OCI-LY1 (cell line): Measurements from ENCODE around the gene GNA12.

ENCODE experiments used
- H2AFZ ChIP-seq: fragments of 200-600 bp; sonication (generic), shearing (Covaris generic); 2 replicates; pipeline ENCODE4 v1.6.0; 2014; ENCODE audit warnings: antibody characterized with exemption, mild to moderate bottlenecking, low read length
- H3F3A ChIP-seq: fragments of 200-600 bp; sonication (generic), shearing (Covaris generic); 2 replicates; pipeline ENCODE4 v1.6.0; 2014; ENCODE audit warnings: mild to moderate bottlenecking, antibody characterized with exemption, low read length, moderate library complexity; ENCODE audit not compliant: insufficient read depth
- H3K27ac ChIP-seq: fragments of 200-600 bp; sonication (generic); 2 replicates; pipeline ENCODE4 v1.5.1; 2014; ENCODE audit warnings: low read length, mixed run types, mild to moderate bottlenecking, low read depth; ENCODE audit not compliant: poor library complexity, severe bottlenecking
- H3K27me3 ChIP-seq: fragments of 200-600 bp; sonication (generic); 2 replicates; pipeline ENCODE4 v1.6.0; 2014; ENCODE audit warnings: antibody characterized with exemption, mild to moderate bottlenecking, low read length, moderate library complexity; ENCODE audit not compliant: insufficient read depth
- H3K36me3 ChIP-seq: fragments of 200-600 bp; sonication (generic); 2 replicates; pipeline ENCODE4 v1.6.1; 2014; ENCODE audit warnings: mild to moderate bottlenecking, antibody characterized with exemption, low read length, moderate library complexity, mixed read lengths; ENCODE audit not compliant: insufficient read depth
- H3K4me1 ChIP-seq: fragments of 200-600 bp; sonication (generic); 2 replicates; pipeline ENCODE4 v1.5.1; 2014; ENCODE audit warnings: mild to moderate bottlenecking, low read length, moderate library complexity; ENCODE audit not compliant: insufficient read depth, severe bottlenecking
- H3K4me2 ChIP-seq: fragments of 200-600 bp; sonication (generic), shearing (Covaris generic); 2 replicates; pipeline ENCODE4 v1.6.1; 2014; ENCODE audit warnings: low read length
- H3K4me3 ChIP-seq: fragments of 200-600 bp; sonication (generic); 2 replicates; pipeline ENCODE4 v1.5.1; 2014; ENCODE audit warnings: low read length, low read depth, mild to moderate bottlenecking, mixed read lengths; ENCODE audit not compliant: poor library complexity, severe bottlenecking
- H3K79me2 ChIP-seq: fragments of 200-600 bp; shearing (Covaris generic); 2 replicates; pipeline ENCODE4 v1.6.1; 2016; ENCODE audit warnings: mixed run types, low read length, mixed read lengths; ENCODE audit not compliant: insufficient read depth
- H3K9ac ChIP-seq: fragments of 200-600 bp; sonication (generic), shearing (Covaris generic); 2 replicates; pipeline ENCODE4 v1.6.1; 2014; ENCODE audit warnings: mild to moderate bottlenecking, low read length, mixed read lengths
- H3K9me2 ChIP-seq: fragments of 200-600 bp; sonication (generic), shearing (Covaris generic); 2 replicates; pipeline ENCODE4 v1.6.1; 2014; ENCODE audit warnings: low read depth, mild to moderate bottlenecking, low read length, mixed read lengths
- H3K9me3 ChIP-seq: fragments of 200-600 bp; shearing (Covaris generic); 2 replicates; pipeline ENCODE4 v1.6.1; 2014; ENCODE audit warnings: low read length, mixed read lengths
- H4K20me1 ChIP-seq: fragments of 200-600 bp; sonication (generic), shearing (Covaris generic); 2 replicates; pipeline ENCODE4 v1.6.0; 2016; ENCODE audit warnings: mild to moderate bottlenecking, low read length; ENCODE audit not compliant: insufficient read depth
- EZH2 ChIP-seq: fragments of 200-600 bp; sonication (generic), shearing (Covaris generic); IDR thresholded peaks from 2 replicates; pipeline ENCODE4 v1.8.0; 2017; ENCODE audit warnings: borderline replicate concordance, mixed run types, mild to moderate bottlenecking, antibody characterized with exemption, low read length, moderate library complexity, mixed read lengths
- TF ChIP-seq, protein P1 (sequence below): fragments of 200-600 bp; sonication (generic), shearing (Covaris generic); IDR thresholded peaks from 2 replicates; pipeline ENCODE4 v1.5.1; 2017; ENCODE audit warnings: mild to moderate bottlenecking, antibody characterized with exemption, low read length, moderate library complexity, mixed read lengths

The GNA12 gene

DNA sequence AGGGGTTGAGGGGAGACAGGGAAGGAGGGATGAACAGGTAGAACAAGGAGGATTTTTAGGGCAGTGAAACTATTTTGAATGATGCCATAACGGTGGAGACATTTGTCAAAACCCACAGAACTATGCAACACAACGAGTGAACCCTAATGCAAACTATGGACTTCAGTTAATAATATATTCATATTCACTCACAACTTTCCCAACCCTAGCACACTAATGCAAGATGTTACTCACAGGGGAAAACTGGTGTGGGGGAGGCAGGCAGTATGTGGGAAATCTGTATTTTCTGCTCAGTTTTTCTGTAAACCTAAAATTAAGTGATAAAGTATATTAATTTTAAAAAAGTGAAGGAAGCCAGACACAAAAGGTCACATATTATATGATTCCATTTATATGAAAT lies 17.3 kb downstream of the GNA12 start:
- Histone ChIP-seq H3K9me3 (no peaks in the 10 kb centered on the region), H3K79me2 (no peaks in the 10 kb centered on the region), H2AFZ (no peak overlapping the region), H3K4me1 (peaks cover 13% of the 10 kb centered on the region), H3K27ac (no peak overlapping the region), H3K9ac (no peak overlapping the region), H3K4me3 (no peak overlapping the region), H3F3A (no peaks in the 10 kb centered on the region), H3K36me3 (no peaks in the 10 kb centered on the region), H3K4me2 (no peak overlapping the region), H3K27me3 (peaks cover 8% of the 10 kb centered on the region; the same call in 1 of the 2 replicates), H3K9me2 (no peaks in the 10 kb centered on the region), H4K20me1 (no peaks in the 10 kb centered on the region)
- TF ChIP-seq, protein P1, sequence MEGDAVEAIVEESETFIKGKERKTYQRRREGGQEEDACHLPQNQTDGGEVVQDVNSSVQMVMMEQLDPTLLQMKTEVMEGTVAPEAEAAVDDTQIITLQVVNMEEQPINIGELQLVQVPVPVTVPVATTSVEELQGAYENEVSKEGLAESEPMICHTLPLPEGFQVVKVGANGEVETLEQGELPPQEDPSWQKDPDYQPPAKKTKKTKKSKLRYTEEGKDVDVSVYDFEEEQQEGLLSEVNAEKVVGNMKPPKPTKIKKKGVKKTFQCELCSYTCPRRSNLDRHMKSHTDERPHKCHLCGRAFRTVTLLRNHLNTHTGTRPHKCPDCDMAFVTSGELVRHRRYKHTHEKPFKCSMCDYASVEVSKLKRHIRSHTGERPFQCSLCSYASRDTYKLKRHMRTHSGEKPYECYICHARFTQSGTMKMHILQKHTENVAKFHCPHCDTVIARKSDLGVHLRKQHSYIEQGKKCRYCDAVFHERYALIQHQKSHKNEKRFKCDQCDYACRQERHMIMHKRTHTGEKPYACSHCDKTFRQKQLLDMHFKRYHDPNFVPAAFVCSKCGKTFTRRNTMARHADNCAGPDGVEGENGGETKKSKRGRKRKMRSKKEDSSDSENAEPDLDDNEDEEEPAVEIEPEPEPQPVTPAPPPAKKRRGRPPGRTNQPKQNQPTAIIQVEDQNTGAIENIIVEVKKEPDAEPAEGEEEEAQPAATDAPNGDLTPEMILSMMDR, result no peak
- no peak for TF ChIP-seq EZH2

DNA sequence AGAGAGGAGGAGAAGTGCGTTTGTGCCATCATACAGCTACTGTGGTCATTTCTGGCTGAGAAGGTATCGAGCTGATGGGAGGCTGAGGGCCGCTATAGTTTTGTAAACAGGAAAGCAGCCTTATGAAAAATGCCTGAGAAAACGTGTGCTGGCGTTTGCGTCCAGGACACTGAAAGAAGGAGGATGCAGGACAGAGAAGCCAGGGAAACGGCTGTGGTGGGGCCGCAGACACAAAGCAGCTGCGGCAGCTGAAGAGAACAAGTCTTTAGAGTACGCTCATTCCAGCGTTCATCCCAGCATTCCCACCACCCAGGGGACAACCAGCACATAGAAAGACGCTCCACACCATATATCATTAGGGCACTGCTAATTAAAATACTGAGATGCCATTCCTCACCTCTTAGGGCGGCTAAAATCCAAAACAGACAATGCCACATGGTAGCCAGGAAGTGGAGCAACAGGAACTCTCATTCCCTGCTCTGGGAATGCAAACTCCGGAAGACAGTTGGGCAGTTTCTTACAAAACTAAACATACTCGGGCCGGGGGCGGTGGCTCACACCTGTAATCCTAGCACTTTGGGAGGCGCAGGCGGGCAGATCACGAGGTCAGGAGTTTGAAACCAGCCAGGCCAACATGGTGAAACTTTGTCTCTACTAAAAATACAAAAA lies 18.4 kb downstream of the GNA12 start:
- no peaks in the 10 kb centered on the region for H3K36me3 ChIP-seq
- no peak overlapping the region for H2AFZ ChIP-seq
- H3K27ac ChIP-seq, result no peak overlapping the region
- H4K20me1 ChIP-seq, result no peaks in the 10 kb centered on the region
- H3K4me3 ChIP-seq, result no peak overlapping the region
- peaks cover 8% of the 10 kb centered on the region; the same call in 1 of the 2 replicates for H3K27me3 ChIP-seq
- H3K9me2 ChIP-seq, result no peaks in the 10 kb centered on the region
- H3K4me2 ChIP-seq, result no peak overlapping the region
- TF ChIP-seq, protein P1, result no peak
- TF ChIP-seq EZH2, result no peak
- H3K79me2 ChIP-seq, result no peaks in the 10 kb centered on the region
- H3K4me1 ChIP-seq, result peaks cover 21% of the 10 kb centered on the region
- H3K9ac ChIP-seq, result no peak overlapping the region
- H3F3A ChIP-seq, result no peaks in the 10 kb centered on the region
- no peaks in the 10 kb centered on the region for H3K9me3 ChIP-seq

DNA sequence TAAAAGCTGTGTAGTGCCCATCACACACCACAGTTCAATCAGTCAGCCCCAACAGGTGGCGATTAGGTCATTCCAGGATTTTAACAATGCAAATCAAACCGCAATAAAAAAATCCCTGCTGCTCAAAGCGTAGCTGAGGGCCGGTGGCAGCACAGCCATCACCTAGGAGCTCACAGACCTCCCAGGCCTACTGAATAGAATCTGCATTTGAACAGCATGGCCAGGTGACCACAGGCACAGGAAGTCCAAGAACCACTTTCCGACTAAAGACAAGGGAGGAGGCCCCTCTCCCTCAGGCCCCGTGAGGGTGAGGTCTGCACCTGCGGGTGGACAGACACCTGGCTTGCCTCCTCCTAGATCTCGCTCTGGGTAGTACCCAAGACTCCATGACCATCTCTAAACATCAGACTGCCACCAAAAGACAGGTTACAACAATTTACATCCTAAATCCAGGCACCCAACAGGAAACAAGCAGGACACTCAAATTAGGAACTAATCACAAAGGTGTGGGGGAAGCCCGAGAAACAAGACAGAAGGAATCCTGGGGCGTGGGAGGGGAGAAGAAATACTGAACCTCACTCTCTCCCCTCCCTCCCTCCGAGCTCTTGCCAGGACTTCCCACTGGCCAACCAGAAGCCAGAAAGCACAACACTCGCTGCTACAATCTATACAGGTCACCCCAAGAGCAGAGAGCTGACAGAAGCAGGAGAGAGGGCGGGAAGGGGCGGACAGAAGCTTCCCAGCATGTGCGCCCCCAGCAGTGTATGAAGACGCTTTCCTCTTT lies 19.2 kb downstream of the GNA12 start:
- Histone ChIP-seq H2AFZ (no peak overlapping the region), H3K9me3 (no peaks in the 10 kb centered on the region), H3K4me2 (no peak overlapping the region), H3K27ac (no peak overlapping the region), H3K36me3 (no peaks in the 10 kb centered on the region), H3K4me1 (peaks cover 21% of the 10 kb centered on the region), H3K9me2 (no peaks in the 10 kb centered on the region), H3K9ac (no peak overlapping the region), H3K4me3 (no peak overlapping the region), H3F3A (no peaks in the 10 kb centered on the region), H4K20me1 (no peaks in the 10 kb centered on the region), H3K79me2 (no peaks in the 10 kb centered on the region), H3K27me3 (peaks cover 8% of the 10 kb centered on the region; the same call in 1 of the 2 replicates)
- TF ChIP-seq, protein P1, result no peak
- TF ChIP-seq EZH2, result no peak
